Measurements from ENCODE around the gene JPH4.

- TF ChIP-seq CREB5 (CRISPR knock-in tag; IDR thresholded peaks at IDR 0.05; ENCODE audit: low read depth) (no peak), BACH2 (CRISPR knock-in tag; IDR thresholded peaks at IDR 0.05; ENCODE audit: borderline replicate concordance) (no peak), PATZ1 (CRISPR knock-in tag; IDR thresholded peaks at IDR 0.05; ENCODE audit: borderline replicate concordance) (no peak), GLIS3 (CRISPR knock-in tag; IDR thresholded peaks at IDR 0.05) (no peak), ARNTL (CRISPR knock-in tag; IDR thresholded peaks at IDR 0.05; ENCODE audit: borderline replicate concordance, low read depth) (no peak), TSHZ2 (CRISPR knock-in tag; IDR thresholded peaks at IDR 0.05) (no peak), RARB (CRISPR knock-in tag; IDR thresholded peaks at IDR 0.05) (no peak), ZNF70 (CRISPR knock-in tag; IDR thresholded peaks at IDR 0.05) (no peak), PPARA (CRISPR knock-in tag; IDR thresholded peaks at IDR 0.05; ENCODE audit: borderline replicate concordance) (no peak), ZNF8 (CRISPR knock-in tag; IDR thresholded peaks at IDR 0.05) (no peak), OSR1 (CRISPR knock-in tag; IDR thresholded peaks at IDR 0.05) (no peak), ZFP30 (CRISPR knock-in tag; IDR thresholded peaks at IDR 0.05) (no peak), CSDC2 (CRISPR knock-in tag; IDR thresholded peaks at IDR 0.05) (no peak)
Observed at GRCh38 chr14:23532658-23533057, 45.9 kb downstream of the JPH4 start.
